Activated CD4-positive, CD25-positive, alpha-beta regulatory T cell treated with anti-CD3 and anti-CD28 coated beads, Interleukin-2, amount 50 U/mL, for 24 hours (primary cell): ENCODE data around the gene ASB2.

Experiments
- ATAC-seq, 2 donors: fragments of 150-1000 bp; cut with Tn5 transposase; one replicate each; pipeline ENCODE4 v1.10.0; 2021; ENCODE audit warnings: mild to moderate bottlenecking in 1 of 2, moderate library complexity in 1 of 2

The ASB2 gene

DNA sequence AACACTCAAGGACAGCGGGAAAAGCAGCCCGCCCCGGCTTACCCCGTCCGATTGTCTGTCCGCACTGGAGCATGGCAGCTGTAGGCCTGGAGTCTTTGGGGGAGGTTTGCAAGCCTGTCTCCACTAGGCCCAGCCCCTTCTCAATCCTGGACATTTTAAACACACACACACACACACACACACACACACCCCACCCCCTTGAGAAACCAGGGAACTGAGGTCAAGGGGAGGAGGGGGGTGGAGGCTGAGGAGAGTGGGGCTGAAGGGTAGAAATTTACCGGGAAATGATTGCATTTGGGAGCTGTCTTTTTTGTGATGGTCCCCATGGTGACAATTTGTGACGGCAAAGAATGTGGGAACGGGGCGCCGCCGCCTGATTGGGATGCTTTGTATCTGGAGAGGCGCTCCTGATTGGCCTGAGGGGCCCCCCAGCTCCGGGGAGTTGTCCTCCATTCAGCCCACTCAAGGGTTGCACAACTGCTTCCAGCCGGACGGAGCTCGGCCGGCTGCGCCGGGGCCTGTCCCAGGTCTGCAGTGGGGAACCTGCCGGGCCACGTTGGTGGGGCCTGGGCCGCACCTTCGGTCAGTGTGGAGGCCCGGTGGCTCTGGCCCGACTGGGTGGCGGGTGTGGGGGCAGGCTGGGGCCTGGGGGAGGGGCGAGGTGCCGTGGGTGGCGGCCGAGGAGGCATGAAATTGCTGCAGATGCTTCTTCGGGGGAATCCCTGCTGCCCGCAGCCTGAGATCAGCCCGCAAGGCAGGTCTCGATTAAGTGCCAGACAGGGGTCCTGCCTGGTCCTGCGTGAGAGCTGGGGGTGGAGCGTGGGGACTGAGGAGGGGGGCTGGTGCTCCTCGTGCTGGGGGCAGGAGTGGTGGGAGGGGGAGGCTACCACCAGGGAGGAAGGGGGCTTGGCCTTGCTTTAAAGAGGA is 49.2 kb downstream of the ASB2 start, which contains the start of gene FAM181A:
FAM181A (plus strand) TSS at position 472 of the 927 bp plus-strand sequence. CDS start 942 bp downstream, outside the sequence.
- no peak for ATAC-seq

DNA sequence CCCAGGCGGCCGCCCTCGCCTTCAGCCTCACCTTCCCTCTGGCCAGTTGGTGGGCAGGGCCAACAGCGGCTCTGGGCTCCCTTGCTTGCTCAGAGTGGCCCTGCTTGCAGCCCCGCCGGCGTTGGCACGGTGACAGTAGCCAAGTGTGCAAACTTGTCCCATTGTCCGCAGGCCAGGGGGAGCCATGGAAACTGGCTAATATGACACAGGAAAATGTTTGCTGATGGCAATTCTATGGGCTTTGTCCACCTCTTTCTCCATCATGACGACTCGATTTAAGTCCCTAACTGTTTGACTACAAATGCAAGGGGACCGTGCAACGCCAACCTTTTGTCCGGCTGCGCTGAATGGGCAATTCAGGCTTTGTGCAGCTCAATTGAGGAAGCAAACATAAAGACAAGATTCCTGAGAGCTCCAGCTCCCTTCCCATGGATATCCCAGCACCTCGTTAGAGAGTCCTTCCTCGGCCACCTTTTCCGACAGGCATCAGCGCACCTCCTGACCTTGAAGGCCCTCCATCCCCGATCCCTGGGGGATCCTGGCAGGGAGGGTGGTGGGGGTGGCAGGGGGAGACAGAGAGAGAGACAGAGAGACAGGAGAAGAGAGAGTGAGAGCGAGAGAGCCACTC is 50.0 kb downstream of the ASB2 start:
- no peak for ATAC-seq

DNA sequence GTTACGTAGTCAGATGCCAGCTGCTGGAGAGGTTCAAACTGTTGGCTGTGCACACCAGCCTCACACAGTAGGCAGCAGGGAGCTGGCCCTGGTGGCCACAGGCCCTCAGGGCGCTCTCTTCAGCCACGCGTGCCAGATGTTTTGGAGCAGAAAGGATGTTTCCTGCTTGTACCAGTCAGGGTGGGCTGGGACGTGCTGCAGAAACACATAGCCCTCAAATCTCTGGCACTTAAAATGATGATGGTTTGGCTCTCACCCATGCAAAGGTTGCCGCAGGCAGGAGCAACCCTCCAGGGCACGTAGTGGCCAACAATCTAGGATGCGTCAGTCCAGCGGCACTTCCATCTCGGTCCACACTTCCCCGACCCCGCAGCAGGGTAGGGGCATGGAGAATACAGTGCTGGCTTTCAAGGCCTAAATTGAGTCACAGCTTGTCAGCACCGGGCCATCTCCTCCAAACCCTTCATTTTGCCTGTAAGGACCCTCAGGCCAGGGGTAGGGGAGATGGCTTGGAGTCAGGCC is 50.9 kb downstream of the ASB2 start:
- no peak for ATAC-seq

DNA sequence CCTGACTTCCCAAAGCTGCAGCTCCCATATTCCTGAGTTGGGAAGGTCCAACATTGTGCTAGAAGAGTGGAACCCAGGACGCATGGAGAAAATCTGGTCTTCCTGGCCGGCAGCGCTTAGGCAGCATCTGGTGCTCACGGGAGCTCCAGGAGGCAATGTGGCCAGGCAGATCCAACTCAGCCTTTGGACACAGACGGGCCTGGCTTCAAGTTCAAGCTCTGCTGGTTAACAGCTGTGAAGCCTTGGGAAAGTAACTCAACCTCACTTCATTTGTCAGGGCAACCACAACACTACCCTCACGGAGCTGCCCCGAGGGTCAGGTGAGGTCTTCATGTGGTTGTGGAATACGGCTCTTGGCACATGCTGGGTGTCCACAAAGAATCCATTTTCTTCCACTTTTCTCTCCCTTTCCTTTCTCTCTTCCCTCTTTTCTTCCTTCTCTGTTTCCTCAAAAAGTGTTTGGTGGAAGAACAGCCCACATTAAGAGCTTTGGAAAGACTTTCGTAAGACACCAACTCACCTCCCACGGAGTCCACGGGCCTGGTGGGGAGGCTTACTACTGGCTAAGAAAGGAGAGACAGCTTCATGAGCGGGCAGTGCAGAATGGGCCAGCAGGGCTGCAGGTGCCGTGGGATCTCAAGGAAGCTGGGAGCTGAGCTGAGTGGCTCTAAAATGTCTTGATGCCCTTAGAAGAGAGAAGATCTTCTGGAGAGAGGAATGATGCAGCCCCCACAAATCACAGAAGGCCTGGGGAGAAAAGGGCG is 51.6 kb downstream of the ASB2 start:
- ATAC-seq, result no peak

DNA sequence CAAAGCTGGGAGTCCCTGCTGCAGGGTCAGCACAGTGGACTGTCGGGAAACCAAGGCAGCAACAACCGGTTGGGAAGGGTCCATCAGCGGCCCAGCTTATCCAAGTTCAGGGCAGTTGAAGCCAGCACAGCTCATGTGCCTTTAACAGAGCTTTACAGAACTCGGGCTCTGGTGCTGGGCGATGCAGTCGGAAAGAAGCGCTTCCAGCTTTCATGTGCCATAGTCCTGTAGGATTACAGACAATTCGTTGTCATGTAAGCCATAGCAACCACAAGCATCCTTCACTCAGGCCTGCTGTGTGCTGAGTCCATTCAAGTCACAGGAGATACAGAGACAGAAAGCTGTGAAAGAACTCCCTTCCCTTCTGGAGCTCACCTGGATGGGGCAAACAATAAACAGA is 52.7 kb downstream of the ASB2 start:
- no peak for ATAC-seq

DNA sequence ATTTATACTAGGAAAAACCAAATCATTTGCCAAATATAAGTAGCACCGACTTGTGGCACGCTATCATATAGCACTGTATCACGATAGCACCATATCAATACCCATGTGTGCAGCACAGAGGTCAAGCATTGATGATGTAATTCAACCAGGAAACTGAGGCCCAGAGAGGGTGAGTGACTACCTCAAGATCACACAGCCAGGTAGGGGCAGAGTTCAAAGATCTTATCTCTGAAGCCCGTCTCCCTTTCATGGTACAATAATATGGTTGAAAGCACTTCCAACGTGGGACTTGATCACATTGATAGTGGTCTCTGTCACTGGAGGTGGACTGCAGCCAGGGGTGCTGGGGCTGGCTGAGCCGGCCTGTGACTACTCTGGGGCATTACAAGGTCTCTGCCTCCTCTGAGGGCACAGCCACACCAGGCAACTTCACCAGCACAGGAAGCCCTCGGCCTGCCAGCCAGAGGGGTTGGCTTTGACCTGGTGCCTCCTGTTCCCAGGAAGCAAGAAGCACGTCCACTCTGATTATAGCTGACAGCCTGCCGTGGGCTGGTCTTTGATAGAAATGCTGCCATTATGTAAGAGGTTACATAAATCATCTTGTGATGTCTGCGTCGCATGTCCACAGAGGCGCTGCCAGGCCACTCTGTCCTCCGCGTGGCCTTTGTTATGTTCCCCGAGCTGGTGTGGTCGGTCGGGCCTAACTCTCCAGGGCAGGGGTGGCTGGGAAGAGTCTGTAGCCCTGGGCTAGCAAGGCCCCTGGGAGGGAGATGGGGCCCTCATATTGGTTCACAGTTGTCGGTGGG is 55.2 kb downstream of the ASB2 start:
- ATAC-seq, result no peak

DNA sequence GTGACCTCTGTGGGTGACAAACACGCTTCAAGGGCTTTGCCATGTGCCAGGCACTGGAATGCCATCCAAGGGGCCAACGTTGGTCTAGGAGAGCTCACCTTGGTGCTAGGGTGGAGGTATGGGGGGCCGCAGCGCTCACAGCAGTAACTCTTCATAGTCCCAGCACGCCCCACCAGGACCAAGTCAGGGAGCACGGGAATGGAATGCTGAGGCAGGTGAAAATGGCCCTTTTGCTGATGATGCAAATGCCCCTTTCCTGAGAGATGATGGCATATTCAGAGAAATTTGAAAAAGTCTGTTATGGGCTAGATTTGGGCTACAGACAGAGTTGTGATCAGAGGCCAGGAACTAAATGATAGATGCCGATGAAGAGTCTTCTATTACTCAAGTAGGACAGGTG is 59.2 kb downstream of the ASB2 start:
- ATAC-seq, result no peak

DNA sequence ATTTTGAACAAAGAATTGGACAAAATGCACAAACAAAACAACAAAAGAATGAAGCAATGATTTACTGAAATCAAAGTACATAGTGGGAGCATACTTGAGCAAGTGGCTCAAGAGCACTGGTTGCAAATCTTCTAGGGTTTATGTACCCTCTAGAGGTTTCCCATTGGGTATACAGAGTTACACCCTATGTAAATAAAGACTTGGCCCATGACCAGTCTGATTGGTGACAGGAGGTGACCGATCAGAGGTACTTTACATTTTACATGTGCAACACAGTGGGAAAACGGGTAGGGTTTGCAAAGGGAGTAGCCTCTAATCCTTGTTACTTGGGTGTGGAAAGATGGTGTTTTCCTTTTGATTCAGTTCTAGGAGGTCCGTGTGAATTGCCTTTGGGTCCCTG is 59.9 kb downstream of the ASB2 start:
- ATAC-seq, result no peak

DNA sequence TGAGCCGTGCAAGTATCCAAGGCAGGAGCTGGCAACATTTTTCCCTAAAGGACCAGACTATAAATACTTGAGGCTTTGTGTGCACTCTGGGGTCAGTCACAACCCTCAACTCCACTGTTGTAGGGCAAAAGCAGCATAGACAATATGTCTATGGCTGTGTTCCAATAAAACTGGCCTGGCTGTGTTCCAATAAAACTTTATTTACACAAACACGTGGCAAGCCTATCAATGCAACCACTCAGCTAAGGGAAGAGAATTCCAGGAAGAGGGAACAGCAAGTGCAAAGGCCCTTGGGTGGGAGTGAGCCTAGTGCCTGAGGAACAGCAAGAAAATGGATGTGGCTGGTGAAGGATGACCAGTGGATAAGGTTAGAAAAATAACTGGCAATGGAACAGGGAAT is 60.6 kb downstream of the ASB2 start:
- ATAC-seq, result no peak

DNA sequence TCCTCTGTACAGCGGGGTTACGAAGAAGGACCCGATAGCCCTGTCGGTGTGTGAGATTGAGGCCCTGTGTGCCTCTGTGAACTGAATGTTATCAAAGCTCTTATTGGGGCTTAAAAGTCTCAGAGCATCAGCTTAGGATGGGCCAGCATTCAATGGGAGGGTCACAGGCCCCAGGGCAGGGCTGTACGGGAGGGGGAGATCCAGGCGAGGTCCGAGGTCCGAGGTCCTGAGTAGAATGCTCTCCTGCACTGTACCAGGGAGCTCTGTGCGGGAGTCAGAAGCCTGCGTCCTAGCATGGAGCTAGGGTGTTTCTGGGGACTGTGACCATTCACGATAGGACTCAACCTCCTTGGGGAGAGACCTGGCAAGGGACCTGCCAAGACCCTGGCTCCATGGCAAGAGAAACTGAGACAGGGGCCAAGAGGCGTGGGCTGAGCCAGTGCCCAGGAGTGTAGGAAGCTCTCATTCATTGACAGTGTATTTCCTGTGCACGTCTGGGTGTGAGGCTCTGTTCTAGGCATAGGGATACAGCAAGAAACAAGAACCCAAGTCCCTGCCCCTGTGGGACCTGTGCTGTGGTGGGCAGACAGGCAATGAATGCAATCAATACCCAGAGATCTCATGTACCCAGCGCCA is 61.2 kb downstream of the ASB2 start:
- no peak for ATAC-seq

DNA sequence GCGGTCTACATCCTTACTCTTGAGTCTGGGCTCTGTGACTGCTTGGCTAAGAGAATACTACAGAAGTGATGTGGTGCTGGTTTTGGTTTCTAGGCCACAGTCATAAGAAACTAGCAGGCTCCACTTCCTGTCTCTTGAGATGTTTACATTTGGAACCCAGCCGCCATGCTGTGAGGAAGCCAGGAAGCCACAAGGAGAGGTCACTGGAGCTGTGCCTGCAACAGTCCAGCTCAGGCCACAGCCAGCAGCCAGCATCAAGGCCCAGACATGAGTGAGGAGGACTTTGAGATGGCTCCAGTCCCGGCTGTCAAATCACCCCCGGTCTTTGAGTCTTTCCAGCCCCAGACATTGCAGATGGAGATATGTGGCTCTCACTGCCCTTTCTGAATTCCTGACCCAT is 62.1 kb downstream of the ASB2 start:
- ATAC-seq, result no peak

DNA sequence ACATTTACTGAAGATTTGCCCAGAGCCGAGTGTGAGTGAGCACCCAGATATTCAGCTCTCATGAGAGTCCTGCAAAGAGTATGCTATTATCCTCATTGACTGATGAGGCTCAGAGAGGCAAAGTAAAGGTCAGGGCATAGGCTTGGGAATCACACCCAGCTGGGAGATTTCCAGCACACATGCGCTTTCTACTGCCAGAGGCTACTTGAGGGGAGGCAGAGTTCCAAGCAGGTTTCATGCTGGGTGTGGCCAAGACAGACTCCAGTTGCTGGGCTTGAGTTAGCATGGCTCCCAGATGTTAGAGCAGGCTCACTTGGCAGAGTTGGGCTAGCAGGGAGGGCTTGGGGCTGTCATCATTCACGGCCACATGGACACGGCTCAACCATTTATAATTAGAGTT is 63.6 kb downstream of the ASB2 start:
- no peak for ATAC-seq

DNA sequence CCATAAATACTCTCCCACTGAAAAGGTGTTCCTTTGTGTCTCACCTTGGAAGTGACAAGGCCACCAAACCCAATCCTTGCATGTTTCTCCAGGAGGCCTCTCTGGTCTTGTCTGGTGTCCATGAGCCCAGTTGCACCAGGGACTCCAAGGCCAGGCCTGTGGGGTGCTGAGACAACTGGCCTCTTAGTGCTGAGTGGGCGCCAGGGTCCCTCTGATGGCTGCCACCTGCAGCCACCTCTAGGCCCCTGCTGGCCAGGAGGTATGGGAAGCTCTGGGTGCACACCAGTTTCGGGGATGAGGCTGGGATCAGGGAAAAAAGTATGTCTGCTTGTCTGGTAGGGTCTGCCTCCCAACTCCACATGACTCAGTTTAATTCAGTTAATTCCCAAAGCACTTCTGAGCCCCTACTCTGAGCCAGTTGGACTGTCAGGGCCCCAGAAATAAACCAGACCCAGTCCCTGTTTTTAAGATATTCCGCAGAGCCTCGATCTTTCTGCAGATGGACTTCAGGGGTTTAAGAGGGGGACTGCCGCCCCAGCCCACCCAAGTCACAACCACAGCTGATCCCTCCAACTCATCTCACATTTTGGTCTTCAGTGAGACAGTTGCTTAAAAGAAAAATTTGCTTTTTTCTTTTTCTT is 64.3 kb downstream of the ASB2 start:
- ATAC-seq, result no peak

DNA sequence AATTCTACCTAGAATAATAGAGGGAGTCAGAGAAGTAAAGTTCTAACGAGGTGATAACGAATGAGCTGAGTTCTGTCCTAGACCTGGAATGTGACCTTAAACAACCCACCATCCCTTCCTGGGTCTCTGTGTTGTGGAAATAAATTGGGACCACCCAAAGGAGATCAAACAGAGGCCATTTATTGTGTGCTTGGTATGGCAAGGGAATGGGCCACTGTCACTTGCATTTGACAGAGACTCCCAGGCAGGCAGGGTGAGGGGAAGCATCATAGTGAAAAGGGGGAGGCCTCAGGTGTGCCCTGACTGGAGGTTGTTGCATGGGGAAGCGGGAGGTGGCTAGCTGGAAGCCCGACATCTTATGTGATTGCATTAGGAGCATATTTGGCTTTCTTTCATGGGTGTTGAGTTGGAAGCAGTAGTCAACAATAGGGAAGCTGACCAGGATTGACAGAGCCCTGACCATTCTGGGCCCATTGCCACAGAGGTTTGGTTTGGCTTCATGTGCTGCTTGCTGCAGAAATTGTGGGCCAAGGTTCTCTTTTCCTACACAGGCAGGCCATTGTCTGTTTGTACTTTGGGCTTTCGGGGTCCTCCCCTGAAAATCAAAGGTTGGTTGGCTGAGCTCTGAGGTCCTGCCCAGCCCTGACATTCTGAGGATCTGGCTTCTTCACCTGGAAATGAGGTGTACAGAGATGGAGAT is 66.8 kb downstream of the ASB2 start:
- no peak for ATAC-seq

DNA sequence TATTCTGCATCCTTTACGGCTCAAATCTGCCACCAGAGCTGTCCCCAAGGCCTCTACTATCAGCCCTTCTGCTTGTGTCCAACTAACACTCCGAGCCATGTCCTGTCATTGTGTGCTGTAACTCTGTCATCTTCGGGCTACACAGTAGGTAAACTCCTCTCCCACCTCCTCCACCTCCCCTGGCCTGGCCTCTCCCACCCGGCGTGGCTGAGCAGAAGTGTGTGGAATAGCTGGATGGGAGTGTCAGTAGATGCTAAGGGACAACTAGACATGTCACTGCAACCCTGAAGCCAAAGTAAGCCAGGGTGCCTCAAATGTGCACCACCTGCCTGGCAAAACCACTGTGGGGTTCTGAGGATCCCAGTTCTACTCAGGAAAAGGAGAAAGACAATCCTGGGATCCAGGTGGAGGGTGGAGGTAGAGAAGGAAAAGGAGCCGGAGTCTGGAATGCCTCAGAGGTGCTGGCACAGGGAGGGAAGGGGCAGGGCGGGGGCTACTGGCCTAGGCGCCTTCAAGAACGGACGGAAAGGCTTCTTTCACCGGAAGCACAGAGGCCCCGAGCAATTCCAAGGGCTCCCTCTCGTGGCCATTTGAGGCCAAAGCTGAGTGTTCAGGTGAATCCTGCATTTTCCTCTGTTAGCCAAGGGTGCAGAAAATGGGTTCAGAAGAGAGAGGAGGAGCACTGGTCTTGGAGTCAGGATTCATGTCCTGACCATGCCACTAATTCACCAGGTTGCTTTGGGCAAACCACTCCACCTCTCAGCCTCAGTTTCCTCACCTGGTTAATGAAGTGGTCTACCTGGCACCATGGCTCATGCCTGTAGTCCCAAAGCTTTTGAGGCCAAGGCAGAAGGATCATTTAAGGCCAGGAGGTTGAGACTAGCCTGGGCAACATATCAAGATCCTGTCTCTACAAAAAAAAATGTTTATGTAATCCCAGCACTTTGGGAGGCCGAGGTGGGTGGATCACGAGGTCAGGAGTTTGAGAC is 69.7 kb downstream of the ASB2 start:
- peak; percentile 48 to 59 for ATAC-seq

DNA sequence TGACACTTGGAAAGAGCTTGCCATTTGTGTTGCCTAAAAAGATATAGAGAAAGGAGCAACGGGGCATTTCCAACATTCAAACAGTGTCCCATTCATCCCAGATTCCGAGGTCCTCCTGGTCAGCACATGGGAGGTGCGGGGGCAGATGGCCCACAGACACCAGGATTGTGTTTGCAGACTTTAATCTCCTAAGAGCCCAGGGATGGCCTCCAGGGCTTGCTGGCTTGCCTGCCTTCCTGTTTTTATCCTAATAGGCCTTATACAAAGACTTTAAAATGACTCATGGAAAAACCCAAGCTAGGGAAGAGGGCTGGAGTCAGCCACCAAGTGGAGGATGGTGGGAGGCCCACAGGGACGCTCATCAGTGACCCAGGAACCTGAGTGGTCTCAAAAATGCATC is 70.7 kb downstream of the ASB2 start:
- ATAC-seq, result no peak

DNA sequence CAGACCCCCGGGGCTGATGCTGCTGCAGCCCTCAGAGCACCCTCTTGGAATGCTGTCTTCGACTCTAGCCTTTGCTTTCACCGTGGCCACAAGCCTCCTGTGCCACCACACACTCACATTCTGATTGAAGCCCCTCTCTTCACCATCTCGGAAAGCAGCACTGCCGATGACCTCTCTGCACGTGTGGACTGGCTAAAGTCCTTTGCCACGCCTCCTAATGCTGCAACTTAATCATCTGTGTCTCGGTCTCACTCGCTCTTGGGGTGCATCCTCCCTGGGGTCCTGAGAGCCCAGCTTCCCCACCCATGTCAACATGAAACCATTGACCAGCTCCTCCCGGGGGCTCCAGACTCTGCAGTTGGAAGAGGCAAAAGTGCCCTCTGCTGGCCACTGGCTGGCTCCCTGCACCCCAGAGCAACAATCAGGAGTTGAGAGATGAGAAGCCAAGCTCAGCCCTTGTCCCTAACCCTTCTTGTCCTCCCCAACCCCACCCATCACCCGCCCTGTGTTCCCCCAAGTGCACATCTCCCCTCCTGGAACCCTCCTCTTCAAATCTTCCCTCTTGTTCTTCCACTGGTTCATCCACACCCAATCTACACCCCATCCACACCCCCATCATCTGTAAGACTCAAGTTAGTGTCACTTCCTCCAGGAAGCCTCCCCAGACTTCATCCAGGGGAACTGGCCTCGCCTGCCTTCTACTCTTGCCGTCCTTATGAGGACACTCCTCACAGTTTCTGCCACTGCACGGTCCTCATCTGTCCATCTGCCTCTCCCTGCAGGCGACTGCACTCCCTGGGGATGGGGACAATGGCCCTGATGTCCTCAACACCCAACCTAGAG is 72.8 kb downstream of the ASB2 start:
- no peak for ATAC-seq

DNA sequence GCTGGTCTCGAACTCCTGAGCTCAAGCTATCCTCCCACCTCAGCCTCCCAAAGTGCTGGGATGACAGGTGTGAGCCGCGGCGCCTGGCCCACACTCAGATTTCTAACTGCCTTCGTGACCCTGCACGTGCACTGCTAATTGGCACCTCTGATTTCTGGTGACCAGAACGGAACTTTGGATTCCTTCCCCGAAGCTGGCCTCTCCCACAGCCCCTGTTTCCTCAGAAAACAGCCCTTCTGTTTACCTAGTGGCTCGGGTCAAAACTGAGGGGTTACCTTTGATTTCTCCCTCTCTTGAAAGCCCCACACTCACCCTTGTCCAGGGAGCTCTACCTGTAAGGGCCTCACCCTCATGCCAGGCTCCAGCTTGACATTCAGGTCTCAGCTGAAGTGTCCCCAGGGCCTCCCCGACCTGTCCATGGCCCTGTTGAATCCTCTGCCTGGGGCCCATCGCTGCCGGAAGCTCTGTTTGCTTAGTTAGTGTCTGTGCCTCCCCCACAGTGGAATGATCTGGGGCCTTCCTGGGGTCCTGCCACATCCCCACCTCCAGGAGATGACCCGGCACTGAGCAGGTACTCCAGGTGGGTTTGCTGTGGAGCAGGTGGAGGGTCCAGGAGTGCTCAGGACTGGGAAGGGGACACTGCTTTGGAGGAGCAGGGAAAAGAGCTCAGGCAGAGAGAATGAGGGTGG is 73.6 kb downstream of the ASB2 start:
- ATAC-seq, result no peak
